Adrenal gland (tissue), 12 donors: ENCODE measurements around the gene TFF2. TPM values are rescaled to one million over a fixed set of nuclear protein-coding genes. Genes with fewer than 3 reads are reported as not detected.

Experiments
- DNase-seq, 7 donors: peaks; one replicate each; pipeline ENCODE4 v3.0.0-alpha.2; 2019 to 2020
- H3K27ac ChIP-seq, 5 donors: fragments of 200-600 bp; sonication (generic) in 4 of 5; 1 replicate in 3 of 5; 2 replicates in 2 of 5; pipeline versions ENCODE4 v1.5.1 to v1.8.0; 2016 to 2020; ENCODE audit warnings: mild to moderate bottlenecking in 1 of 5
- H3K27me3 ChIP-seq: fragments of 200-600 bp; 2 replicates; pipeline ENCODE4 v1.8.0; 2021
- H3K36me3 ChIP-seq, 2 donors: fragments of 200-600 bp; replicated peaks in 1 of 2; 1 replicate in 1 of 2; 2 replicates in 1 of 2; pipeline versions ENCODE4 v1.5.1 to v1.8.0; 2018 to 2022
- H3K4me1 ChIP-seq, 2 donors: fragments of 200-600 bp; replicated peaks in 1 of 2; 1 replicate in 1 of 2; 2 replicates in 1 of 2; pipeline versions ENCODE4 v1.5.1 to v1.8.0; 2018 to 2021
- H3K4me3 ChIP-seq, 4 donors: fragments of 200-600 bp; sonication (generic) in 3 of 4; one replicate each; pipeline ENCODE4 v1.5.1; 2016 to 2018
- H3K9me3 ChIP-seq, 3 donors: fragments of 200-600 bp; sonication (generic) in 1 of 3; replicated peaks in 1 of 3; 1 replicate in 2 of 3; 2 replicates in 1 of 3; pipeline versions ENCODE4 v1.5.1 to v1.8.0; 2016 to 2021
- CTCF ChIP-seq, 6 experiments: fragments of 450-650 bp in 4 of 6; fragments of 200-600 bp in 2 of 6; sonication (generic) in 1 of 6; IDR thresholded peaks; 1 replicate in 5 of 6; 2 replicates in 1 of 6; pipeline versions ENCODE4 v1.5.1 to v1.8.0; 2016 to 2021; ENCODE audit warnings: antibody characterized with exemption in 6 of 6, mild to moderate bottlenecking in 2 of 6, moderate library complexity in 1 of 6
- POLR2A ChIP-seq, 2 donors: fragments of 450-650 bp; IDR thresholded peaks; one replicate each; pipeline ENCODE4 v1.6.1; 2017; ENCODE audit warnings: antibody characterized with exemption in 2 of 2, mild to moderate bottlenecking in 2 of 2, moderate library complexity in 1 of 2
- WGBS, 4 donors: extraction: QIAGEN DNeasy Blood & Tissue Kit in 2 of 4; methylation state at CpG; one replicate each; pipeline versions ENCODE4 v1.1.5 to v1.1.7; 2013 to 2017; 5-methylcytosine and 5-hydroxymethylcytosine counted together
- intact Hi-C, 2 donors: fragments of 100-400 bp; cut with DNase I; formaldehyde crosslinking; loops; one replicate each; pipeline versions ENCODE4 v1.14.1 to v1.15.0; 2022 to 2023
- polyA plus RNA-seq, 3 donors: library from polyadenylated mRNA; stranded (reverse); fragments of 200-250 nt in 2 of 3; fragments of 350-450 nt in 1 of 3; fragmentation: Illumina TruSeq in 1 of 3; extraction: RNeasy Lipid Tissue Mini Kit (QIAGEN cat#74804) in 1 of 3; gene quantifications; one replicate each; pipeline ENCODE4 v1.2.3, GENCODE V29; 2013 to 2014
- total RNA-seq, 9 donors: library from RNA; depleted of rRNA in 4 of 9; stranded (reverse); fragments of >200 nt in 4 of 9; fragments of 120-200 nt in 1 of 9; fragmentation: NEBNext Ultra II Directional in 1 of 9; extraction: Animal tissue kit (Norgen Biotek cat#: 25700) in 1 of 9; gene quantifications; one replicate each; pipeline versions ENCODE4 v1.1.0 to v1.2.4, GENCODE V29; 2013 to 2023
- donor health status: healthy with polysubstance abuse.
- donor health status: Bipolar disorder and iron deficiency.
- donor health status: DM: yes; HTN: yes; CAD: no.
- donor health status: DM: no; HTN: no; CAD: no.
- donor health status: DM: no; HTN: no; CAD: no.
- donor health status: DM: yes; HTN: yes; CAD: no.

The TFF2 gene
- total and polyA plus RNA-seq, 12 donors = 0.17 to 0.39 TPM; not detected in 10

GRCh38 chr21:42347601-42348327 is 3.0 kb downstream of the TFF2 start:
- intact Hi-C loops = no loop called here
- no peaks in the 10 kb centered on the region for H3K9me3 ChIP-seq
- H3K27me3 ChIP-seq = no peaks in the 10 kb centered on the region
- H3K36me3 ChIP-seq = no peaks in the 10 kb centered on the region
- H3K4me1 ChIP-seq = no peaks in the 10 kb centered on the region
- H3K27ac ChIP-seq = no peak overlapping the region
- WGBS, 4 donors = 85 to 92% (median 89%) methylated on average over 7 to 30 of the region's 30 CpGs
- DNase-seq = peak in 2 of 7 donors; percentile 7 to 11
- no peak for TF ChIP-seq CTCF (IDR thresholded peaks at IDR 0.05)
- no peak for TF ChIP-seq POLR2A (IDR thresholded peaks at IDR 0.05)
- no peak overlapping the region for H3K4me3 ChIP-seq

- Histone ChIP-seq H3K4me3 (no peak overlapping the region), H3K27me3 (no peaks in the 10 kb centered on the region), H3K27ac (no peak overlapping the region), H3K9me3 (no peaks in the 10 kb centered on the region), H3K36me3 (no peaks in the 10 kb centered on the region), H3K4me1 (no peaks in the 10 kb centered on the region)
- intact Hi-C loops = no loop called here
- WGBS, 4 donors = 84 to 88% (median 87%) methylated on average over 20 to 30 of the region's 30 CpGs
- TF ChIP-seq CTCF (IDR thresholded peaks at IDR 0.05) (no peak), POLR2A (IDR thresholded peaks at IDR 0.05) (no peak)
- DNase-seq = peak in 2 of 7 donors; percentile 6 to 29
These were observed 3.8 kb downstream of the TFF2 start for GRCh38 chr21:42346866-42347600.

GRCh38 chr21:42346441-42346840 is 4.4 kb downstream of the TFF2 start:
- no peaks in the 10 kb centered on the region for H3K27me3 ChIP-seq
- H3K27ac ChIP-seq = no peak overlapping the region
- 84 to 87% (median 86%) methylated on average over 9 of the region's 9 CpGs for WGBS, 4 donors
- peak in 1 of 7 donors; percentile 6 for DNase-seq
- no peaks in the 10 kb centered on the region for H3K9me3 ChIP-seq
- no peak overlapping the region for H3K4me3 ChIP-seq
- H3K36me3 ChIP-seq = no peaks in the 10 kb centered on the region
- TF ChIP-seq CTCF (IDR thresholded peaks at IDR 0.05) (no peak), POLR2A (IDR thresholded peaks at IDR 0.05) (no peak)
- no peaks in the 10 kb centered on the region for H3K4me1 ChIP-seq
- intact Hi-C loops = no loop called here

GRCh38 chr21:42344631-42345030 is 6.2 kb downstream of the TFF2 start:
- no peaks in the 10 kb centered on the region for H3K4me1 ChIP-seq
- no peaks in the 10 kb centered on the region for H3K36me3 ChIP-seq
- intact Hi-C loops = no loop called here
- no peaks in the 10 kb centered on the region for H3K9me3 ChIP-seq
- H3K27me3 ChIP-seq = no peaks in the 10 kb centered on the region
- H3K27ac ChIP-seq = no peak overlapping the region
- no peak for DNase-seq
- TF ChIP-seq POLR2A (IDR thresholded peaks at IDR 0.05) (no peak), CTCF (IDR thresholded peaks at IDR 0.05) (no peak)
- 61 to 80% (median 70%) methylated on average over 4 of the region's 4 CpGs for WGBS, 4 donors
- no peak overlapping the region for H3K4me3 ChIP-seq
